A673 (cell line): ENCODE measurements around the gene GLOD5. TPM values are rescaled to one million over a fixed set of nuclear protein-coding genes. Genes with fewer than 3 reads are reported as not detected.

Source experiments
- Bru-seq: library from RNA; stranded (reverse); fragments of 400-500 nt; gene quantifications from one replicate; lab custom pipeline; 2021; lab: Mats Ljungman, UMichigan
- BruChase-seq, 2 experiments: library from RNA; stranded (reverse); fragments of 400-500 nt; gene quantifications; one replicate each; lab custom pipeline; 2021; lab: Mats Ljungman, UMichigan
- BruUV-seq: library from RNA; stranded (reverse); fragments of 400-500 nt; replicated peaks from 2 replicates; lab custom pipeline; 2021; lab: Mats Ljungman, UMichigan
- CTCF ChIA-PET: fragments of 300-600 bp; sonication (Branson Sonifier 250); formaldehyde crosslinking; loops from one replicate; lab custom pipeline; 2022; ENCODE audit warnings: antibody characterized with exemption; lab: Charles Lee
- POLR2A ChIA-PET: fragments of 300-600 bp; sonication (Branson Sonifier 250); formaldehyde crosslinking; loops from one replicate; lab custom pipeline; 2022; ENCODE audit warnings: antibody characterized with exemption; ENCODE audit not compliant: low non-redundant PET; lab: Charles Lee
- DNase-seq: peaks from one replicate; pipeline ENCODE4 v3.0.0-alpha.2; 2015; ENCODE audit warnings: low spot score
- H3K27ac ChIP-seq: fragments of 200-600 bp; sonication (generic); 2 replicates; pipeline ENCODE4 v1.5.1; 2016; ENCODE audit warnings: mixed run types, low read depth, mild to moderate bottlenecking, mixed read lengths, antibody characterized with exemption, low read length; ENCODE audit not compliant: poor library complexity, severe bottlenecking
- H3K27me3 ChIP-seq: fragments of 200-600 bp; sonication (generic); replicated peaks from 2 replicates; pipeline ENCODE4 v1.6.1; 2017; ENCODE audit warnings: mixed run types, low read depth, mild to moderate bottlenecking, mixed read lengths, antibody characterized with exemption, low read length; ENCODE audit not compliant: insufficient read depth, poor library complexity
- H3K36me3 ChIP-seq: fragments of 200-600 bp; sonication (generic); 2 replicates; pipeline ENCODE4 v1.6.1; 2016; ENCODE audit warnings: mixed run types, mild to moderate bottlenecking, mixed read lengths, antibody characterized with exemption, low read length; ENCODE audit not compliant: insufficient read depth, poor library complexity, severe bottlenecking
- H3K4me1 ChIP-seq: fragments of 200-600 bp; sonication (generic); 2 replicates; pipeline ENCODE4 v1.6.1; 2017; ENCODE audit warnings: mixed run types, mild to moderate bottlenecking, mixed read lengths, antibody characterized with exemption, low read length; ENCODE audit not compliant: insufficient read depth, poor library complexity, severe bottlenecking
- H3K4me3 ChIP-seq: fragments of 200-600 bp; sonication (generic); 2 replicates; pipeline ENCODE4 v1.5.1; 2016; ENCODE audit warnings: low read depth, mixed run types, mild to moderate bottlenecking, mixed read lengths, low read length; ENCODE audit not compliant: poor library complexity, severe bottlenecking
- H3K9me3 ChIP-seq: fragments of 200-600 bp; sonication (generic); 2 replicates; pipeline ENCODE4 v1.6.1; 2016; ENCODE audit warnings: mixed run types, low read depth, mild to moderate bottlenecking, mixed read lengths, antibody characterized with exemption, low read length; ENCODE audit not compliant: poor library complexity, severe bottlenecking
- CTCF ChIP-seq: fragments of 300-800, 200-600 bp; sonication (generic); conservative IDR thresholded peaks from 2 replicates; pipeline ENCODE4 v1.5.1; 2017; ENCODE audit warnings: low read depth, mild to moderate bottlenecking, antibody characterized with exemption, low read length, moderate library complexity, mixed read lengths
- EZH2 ChIP-seq: fragments of 200-600 bp; sonication (generic); IDR thresholded peaks from 2 replicates; pipeline ENCODE4 v1.6.1; 2017; ENCODE audit warnings: borderline replicate concordance, low read depth, mild to moderate bottlenecking, mixed read lengths, antibody characterized with exemption, low read length; ENCODE audit not compliant: poor library complexity, severe bottlenecking
- intact Hi-C: fragments of 100-400 bp; cut with micrococcal nuclease; formaldehyde crosslinking; loops from one replicate; pipeline ENCODE4 v1.10.0; 2022; ENCODE audit not compliant: unreplicated experiment
- long read RNA-seq: library from polyadenylated mRNA; stranded (forward); transcript quantifications from one replicate; pipeline ENCODE4 v2.0.0, GENCODE V29; 2022
- total RNA-seq: library from RNA; stranded (reverse); gene quantifications from 2 replicates; pipeline ENCODE4 v1.2.3, GENCODE V29; 2021

The GLOD5 gene
- not detected in 2 replicates for total RNA-seq
- Bru-seq, nascent RNA = percentile 7 among the genes with signal in this experiment
- BruChase-seq, experiment 1, labeled RNA remaining after a 2-hour chase = not detected
- BruChase-seq, experiment 2, labeled RNA remaining after a 6-hour chase = not detected
- long read RNA-seq = 0 reads

GRCh38 chrX:48761674-48762471 is at the start of gene GLOD5:
TSS of gene GLOD5 (plus strand) at chrX:48761747. CDS start at chrX:48761791, 44 bp downstream.
- Histone ChIP-seq H3K27me3 (no peaks in the 10 kb centered on the region), H3K4me1 (no peaks in the 10 kb centered on the region), H3K9me3 (no peaks in the 10 kb centered on the region), H3K4me3 (no peak within 1 kb of the TSS), H3K27ac (no peak within 1 kb of the TSS), H3K36me3 (no peaks in the 10 kb centered on the region)
- TF ChIP-seq EZH2 (no peak), CTCF (0 out of 2 replicates have a peak, but pooled peaks have one; percentile 26)
- DNase-seq = peak; percentile 5
- intact Hi-C loops = no loop called here
- CTCF ChIA-PET = no interaction called here
- POLR2A ChIA-PET = no interaction called here
- no TSS peak for BruUV-seq

DNA sequence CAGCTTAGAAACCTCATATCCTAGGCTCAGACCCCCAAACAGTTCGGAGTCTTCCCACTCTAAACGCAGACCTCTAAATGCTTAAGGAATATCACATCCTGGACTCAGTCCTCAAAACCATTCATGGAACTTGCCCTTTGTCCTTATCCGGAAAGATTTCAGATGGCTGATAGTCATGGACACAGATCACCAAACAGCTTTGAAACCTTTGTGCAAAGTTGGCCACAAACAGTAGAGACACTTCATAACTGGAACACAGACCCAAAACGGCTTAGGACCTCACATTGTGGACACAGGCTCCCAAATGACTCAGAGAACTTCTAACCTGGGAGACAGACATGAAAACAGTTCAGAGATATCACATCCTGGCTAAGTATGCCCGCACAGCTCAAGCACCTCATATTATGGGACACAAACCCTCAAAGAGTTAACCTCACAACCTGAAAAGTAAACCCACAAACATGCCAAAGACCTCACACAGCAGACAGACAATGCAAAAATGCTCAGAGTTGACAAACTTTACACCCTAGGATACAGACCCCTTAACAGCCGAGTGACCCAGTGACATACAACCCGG is 49.5 kb upstream of the GLOD5 start:
- H3K4me3 ChIP-seq = no peak overlapping the region
- TF ChIP-seq CTCF (no peak), EZH2 (no peak)
- no peak overlapping the region for H3K27ac ChIP-seq
- ChIA-PET POLR2A (no interaction called here), CTCF (no interaction called here)
- H3K27me3 ChIP-seq = no peaks in the 10 kb centered on the region
- no TSS peak for BruUV-seq
- intact Hi-C loops = no loop called here
- H3K4me1 ChIP-seq = no peaks in the 10 kb centered on the region
- DNase-seq = no peak
- H3K36me3 ChIP-seq = peaks cover 3% of the 10 kb centered on the region
- H3K9me3 ChIP-seq = no peaks in the 10 kb centered on the region

- Histone ChIP-seq H3K27ac (no peak overlapping the region), H3K4me1 (no peaks in the 10 kb centered on the region), H3K4me3 (no peak overlapping the region), H3K36me3 (no peaks in the 10 kb centered on the region), H3K9me3 (no peaks in the 10 kb centered on the region), H3K27me3 (no peaks in the 10 kb centered on the region)
- BruUV-seq = no TSS peak
- ChIA-PET POLR2A (no interaction called here), CTCF (no interaction called here)
- TF ChIP-seq CTCF (no peak), EZH2 (no peak)
- no peak for DNase-seq
- intact Hi-C loops = no loop called here
Observed at GRCh38 chrX:48713847-48714246, 47.7 kb upstream of the GLOD5 start.
